Neural cell (in vitro differentiated cells): ENCODE results near the gene SREBF1. TPM values are rescaled to one million over a fixed set of nuclear protein-coding genes. Genes with fewer than 3 reads are reported as not detected.

Source experiments
- H2AFZ ChIP-seq: fragments of 200-600, 300-800 bp; sonication (generic), shearing (Covaris generic); 2 replicates; pipeline ENCODE4 v1.6.0; 2014; ENCODE audit warnings: low read depth, mild to moderate bottlenecking, antibody characterized with exemption, low read length, moderate library complexity
- H3F3A ChIP-seq: fragments of 200-600 bp; shearing (Covaris generic); 2 replicates; pipeline ENCODE4 v1.6.1; 2016; ENCODE audit warnings: mild to moderate bottlenecking, moderate library complexity, mixed read lengths, antibody characterized with exemption, low read length; ENCODE audit not compliant: insufficient read depth, poor library complexity, severe bottlenecking
- H3K27ac ChIP-seq: fragments of 200-600, 300-800 bp; sonication (generic), shearing (Covaris generic); 2 replicates; pipeline ENCODE4 v1.5.1; 2014; ENCODE audit warnings: mild to moderate bottlenecking, low read length, moderate library complexity
- H3K27me3 ChIP-seq: fragments of 300-800, 200-600 bp; sonication (generic), shearing (Covaris generic); 2 replicates; pipeline ENCODE4 v1.6.0; 2014; ENCODE audit warnings: mild to moderate bottlenecking, low read depth, low read length, moderate library complexity; ENCODE audit not compliant: insufficient read depth
- H3K36me3 ChIP-seq: fragments of 300-800, 200-600 bp; sonication (generic), shearing (Covaris generic); 2 replicates; pipeline ENCODE4 v1.5.1; 2014; ENCODE audit warnings: mild to moderate bottlenecking, antibody characterized with exemption, low read length, moderate library complexity; ENCODE audit not compliant: insufficient read depth
- H3K4me2 ChIP-seq: fragments of 300-800, 200-600 bp; sonication (generic), shearing (Covaris generic); 2 replicates; pipeline ENCODE4 v1.6.0; 2014; ENCODE audit warnings: mild to moderate bottlenecking, low read length
- H3K4me3 ChIP-seq: fragments of 300-800, 200-600 bp; sonication (generic), shearing (Covaris generic); 2 replicates; pipeline ENCODE4 v1.5.1; 2014; ENCODE audit warnings: mild to moderate bottlenecking, low read length, moderate library complexity
- H3K79me2 ChIP-seq: fragments of 200-600 bp; shearing (Covaris generic); replicated peaks from 2 replicates; pipeline ENCODE4 v1.6.0; 2014; ENCODE audit warnings: mild to moderate bottlenecking, low read length, moderate library complexity; ENCODE audit not compliant: insufficient read depth
- H3K9ac ChIP-seq: fragments of 300-800, 200-600 bp; sonication (generic), shearing (Covaris generic); 2 replicates; pipeline ENCODE4 v1.6.1; 2016; ENCODE audit warnings: mild to moderate bottlenecking, low read length, mixed read lengths
- H3K9me2 ChIP-seq: fragments of 200-600 bp; shearing (Covaris generic); 2 replicates; pipeline ENCODE4 v1.6.1; 2016; ENCODE audit warnings: mild to moderate bottlenecking, low read length, mixed read lengths; ENCODE audit not compliant: insufficient read depth
- H3K9me3 ChIP-seq: fragments of 200-600, 300-800 bp; sonication (generic), shearing (Covaris generic); 2 replicates; pipeline ENCODE4 v1.6.1; 2016; ENCODE audit warnings: mild to moderate bottlenecking, mixed run types, low read length, moderate library complexity, mixed read lengths
- H4K20me1 ChIP-seq: fragments of 200-600 bp; shearing (Covaris generic); 2 replicates; pipeline ENCODE4 v1.6.1; 2016; ENCODE audit warnings: mild to moderate bottlenecking, mixed run types; ENCODE audit not compliant: insufficient read depth
- EP300 ChIP-seq: fragments of 450-650 bp; conservative IDR thresholded peaks from 2 replicates; pipeline ENCODE4 v1.6.1; 2014; ENCODE audit warnings: antibody characterized with exemption, mild to moderate bottlenecking, moderate library complexity; ENCODE audit not compliant: poor library complexity, severe bottlenecking
- EZH2 ChIP-seq: fragments of 200-600, 300-800 bp; shearing (Covaris generic), sonication (generic); IDR thresholded peaks from 2 replicates; pipeline ENCODE4 v1.6.1; 2014; ENCODE audit warnings: antibody characterized with exemption, low read length, borderline replicate concordance, mild to moderate bottlenecking; ENCODE audit not compliant: insufficient read depth, poor library complexity, severe bottlenecking
- MXI1 ChIP-seq: fragments of 450-650 bp; conservative IDR thresholded peaks from 2 replicates; pipeline ENCODE4 v1.6.1; 2014; ENCODE audit warnings: antibody characterized with exemption, mild to moderate bottlenecking; ENCODE audit not compliant: poor library complexity, severe bottlenecking
- POLR2AphosphoS5 ChIP-seq: IDR thresholded peaks from 2 replicates; pipeline ENCODE4 v1.6.1; 2012
- RAD21 ChIP-seq: fragments of 450-650 bp; conservative IDR thresholded peaks from 2 replicates; pipeline ENCODE4 v1.6.1; 2014; ENCODE audit warnings: antibody characterized with exemption, mild to moderate bottlenecking, moderate library complexity
- SMC3 ChIP-seq: fragments of 450-650 bp; conservative IDR thresholded peaks from 2 replicates; pipeline ENCODE4 v1.6.1; 2014; ENCODE audit warnings: antibody characterized with exemption, mild to moderate bottlenecking, moderate library complexity; ENCODE audit not compliant: poor library complexity
- TAF1 ChIP-seq: IDR thresholded peaks from 2 replicates; pipeline ENCODE4 v1.6.1; 2012; ENCODE audit warnings: low read depth
- polyA plus RNA-seq: library from polyadenylated mRNA; depleted of rRNA; stranded (reverse); fragments of >200 nt; gene quantifications from 2 replicates; pipeline ENCODE4 v1.2.3, GENCODE V29; 2014
- TF ChIP-seq, protein P1 (sequence below): IDR thresholded peaks from 2 replicates; pipeline ENCODE4 v1.6.1; 2012; ENCODE audit warnings: borderline replicate concordance
- TF ChIP-seq, protein P2 (sequence below): fragments of 450-650 bp; IDR thresholded peaks from 2 replicates; pipeline ENCODE4 v1.5.1; 2014; ENCODE audit warnings: antibody characterized with exemption, mild to moderate bottlenecking, moderate library complexity; ENCODE audit not compliant: poor library complexity, severe bottlenecking

SREBF1 gene
- polyA plus RNA-seq, 1 donor from 2014 or later: 22.5 TPM

GRCh38 chr17:17845046-17845775 is 8.4 kb upstream of the SREBF1 start:
- no peak overlapping the region for H3K27ac ChIP-seq

DNA sequence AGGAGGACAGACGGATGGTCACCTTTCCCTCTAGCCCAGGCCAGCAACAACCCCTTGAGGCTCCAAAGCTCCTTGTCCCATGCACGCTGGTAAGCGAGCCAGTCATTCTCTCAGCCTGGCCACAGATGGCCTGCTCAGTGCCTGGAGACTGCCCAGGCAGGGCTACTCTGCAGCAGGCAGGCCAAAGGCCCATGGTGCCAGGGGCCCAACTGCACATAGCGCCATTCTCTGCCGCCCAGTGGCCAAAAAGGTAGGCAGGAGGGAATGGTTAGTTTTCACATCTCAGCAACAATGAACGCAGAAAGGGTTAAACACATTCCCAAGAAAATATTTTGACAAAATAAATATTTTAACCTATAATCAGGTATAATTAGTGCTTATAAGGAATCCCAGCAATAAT is 7.7 kb upstream of the SREBF1 start:
- no peak overlapping the region for H3K4me2 ChIP-seq
- no peaks in the 10 kb centered on the region for H3K9me2 ChIP-seq
- H3K36me3 ChIP-seq: no peaks in the 10 kb centered on the region
- H3K9ac ChIP-seq: no peak overlapping the region
- no peak overlapping the region for H3K4me3 ChIP-seq
- no peak for TF ChIP-seq EZH2
- no peak for TF ChIP-seq EP300
- TF ChIP-seq, protein P1, sequence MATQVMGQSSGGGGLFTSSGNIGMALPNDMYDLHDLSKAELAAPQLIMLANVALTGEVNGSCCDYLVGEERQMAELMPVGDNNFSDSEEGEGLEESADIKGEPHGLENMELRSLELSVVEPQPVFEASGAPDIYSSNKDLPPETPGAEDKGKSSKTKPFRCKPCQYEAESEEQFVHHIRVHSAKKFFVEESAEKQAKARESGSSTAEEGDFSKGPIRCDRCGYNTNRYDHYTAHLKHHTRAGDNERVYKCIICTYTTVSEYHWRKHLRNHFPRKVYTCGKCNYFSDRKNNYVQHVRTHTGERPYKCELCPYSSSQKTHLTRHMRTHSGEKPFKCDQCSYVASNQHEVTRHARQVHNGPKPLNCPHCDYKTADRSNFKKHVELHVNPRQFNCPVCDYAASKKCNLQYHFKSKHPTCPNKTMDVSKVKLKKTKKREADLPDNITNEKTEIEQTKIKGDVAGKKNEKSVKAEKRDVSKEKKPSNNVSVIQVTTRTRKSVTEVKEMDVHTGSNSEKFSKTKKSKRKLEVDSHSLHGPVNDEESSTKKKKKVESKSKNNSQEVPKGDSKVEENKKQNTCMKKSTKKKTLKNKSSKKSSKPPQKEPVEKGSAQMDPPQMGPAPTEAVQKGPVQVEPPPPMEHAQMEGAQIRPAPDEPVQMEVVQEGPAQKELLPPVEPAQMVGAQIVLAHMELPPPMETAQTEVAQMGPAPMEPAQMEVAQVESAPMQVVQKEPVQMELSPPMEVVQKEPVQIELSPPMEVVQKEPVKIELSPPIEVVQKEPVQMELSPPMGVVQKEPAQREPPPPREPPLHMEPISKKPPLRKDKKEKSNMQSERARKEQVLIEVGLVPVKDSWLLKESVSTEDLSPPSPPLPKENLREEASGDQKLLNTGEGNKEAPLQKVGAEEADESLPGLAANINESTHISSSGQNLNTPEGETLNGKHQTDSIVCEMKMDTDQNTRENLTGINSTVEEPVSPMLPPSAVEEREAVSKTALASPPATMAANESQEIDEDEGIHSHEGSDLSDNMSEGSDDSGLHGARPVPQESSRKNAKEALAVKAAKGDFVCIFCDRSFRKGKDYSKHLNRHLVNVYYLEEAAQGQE: no peak
- no peak for TF ChIP-seq POLR2AphosphoS5
- TF ChIP-seq, protein P2, sequence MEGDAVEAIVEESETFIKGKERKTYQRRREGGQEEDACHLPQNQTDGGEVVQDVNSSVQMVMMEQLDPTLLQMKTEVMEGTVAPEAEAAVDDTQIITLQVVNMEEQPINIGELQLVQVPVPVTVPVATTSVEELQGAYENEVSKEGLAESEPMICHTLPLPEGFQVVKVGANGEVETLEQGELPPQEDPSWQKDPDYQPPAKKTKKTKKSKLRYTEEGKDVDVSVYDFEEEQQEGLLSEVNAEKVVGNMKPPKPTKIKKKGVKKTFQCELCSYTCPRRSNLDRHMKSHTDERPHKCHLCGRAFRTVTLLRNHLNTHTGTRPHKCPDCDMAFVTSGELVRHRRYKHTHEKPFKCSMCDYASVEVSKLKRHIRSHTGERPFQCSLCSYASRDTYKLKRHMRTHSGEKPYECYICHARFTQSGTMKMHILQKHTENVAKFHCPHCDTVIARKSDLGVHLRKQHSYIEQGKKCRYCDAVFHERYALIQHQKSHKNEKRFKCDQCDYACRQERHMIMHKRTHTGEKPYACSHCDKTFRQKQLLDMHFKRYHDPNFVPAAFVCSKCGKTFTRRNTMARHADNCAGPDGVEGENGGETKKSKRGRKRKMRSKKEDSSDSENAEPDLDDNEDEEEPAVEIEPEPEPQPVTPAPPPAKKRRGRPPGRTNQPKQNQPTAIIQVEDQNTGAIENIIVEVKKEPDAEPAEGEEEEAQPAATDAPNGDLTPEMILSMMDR: no peak
- TF ChIP-seq TAF1: no peak
- no peak for TF ChIP-seq SMC3
- TF ChIP-seq MXI1: no peak
- no peak for TF ChIP-seq RAD21
- H4K20me1 ChIP-seq: no peaks in the 10 kb centered on the region
- no peaks in the 10 kb centered on the region for H3F3A ChIP-seq
- H3K27ac ChIP-seq: no peak overlapping the region
- no peaks in the 10 kb centered on the region for H3K79me2 ChIP-seq
- H3K27me3 ChIP-seq: no peaks in the 10 kb centered on the region
- H3K9me3 ChIP-seq: no peaks in the 10 kb centered on the region
- H2AFZ ChIP-seq: no peak overlapping the region

More at GRCh38 chr17:17845046-17845775, 8.4 kb upstream of the SREBF1 start:
- H3K79me2 ChIP-seq: no peaks in the 10 kb centered on the region
- H3K9me3 ChIP-seq: no peaks in the 10 kb centered on the region
- H3K9me2 ChIP-seq: no peaks in the 10 kb centered on the region
- no peaks in the 10 kb centered on the region for H4K20me1 ChIP-seq
- H3K27me3 ChIP-seq: no peaks in the 10 kb centered on the region
- no peak overlapping the region for H2AFZ ChIP-seq
- H3F3A ChIP-seq: no peaks in the 10 kb centered on the region
- H3K4me2 ChIP-seq: no peak overlapping the region
- H3K9ac ChIP-seq: no peak overlapping the region
- TF ChIP-seq, protein P2: no peak
- TF ChIP-seq, protein P1: no peak
- TF ChIP-seq EP300: no peak
- no peaks in the 10 kb centered on the region for H3K36me3 ChIP-seq
- no peak overlapping the region for H3K4me3 ChIP-seq
